HUES64 (cell line): Measurements from ENCODE around the gene ACAA2.
"Not testable (repeated sequence)": the region's sequence is repeated elsewhere in the genome, so short reads cannot be mapped to it uniquely, and the experiment has no call there.

Experiments
- H3K27ac ChIP-seq: 2 replicates; pipeline ENCODE4 v1.7.0; 2013; ENCODE audit warnings: low read depth, low read length, inconsistent platforms
- H3K27me3 ChIP-seq: 2 replicates; pipeline ENCODE4 v1.6.1; 2013; ENCODE audit warnings: mild to moderate bottlenecking, low read length; ENCODE audit not compliant: insufficient read depth
- H3K36me3 ChIP-seq: 2 replicates; pipeline ENCODE4 v1.6.1; 2013; ENCODE audit warnings: mild to moderate bottlenecking, low read length; ENCODE audit not compliant: insufficient read depth
- H3K4me1 ChIP-seq: 2 replicates; pipeline ENCODE4 v1.6.1; 2013; ENCODE audit warnings: mild to moderate bottlenecking, low read length, moderate library complexity; ENCODE audit not compliant: insufficient read depth
- H3K4me3 ChIP-seq: 2 replicates; pipeline ENCODE4 v1.5.1; 2013; ENCODE audit warnings: mild to moderate bottlenecking, low read length, moderate library complexity
- H3K9ac ChIP-seq: 2 replicates; pipeline ENCODE4 v1.6.1; 2013; ENCODE audit warnings: mild to moderate bottlenecking, low read depth, low read length
- H3K9me3 ChIP-seq: 2 replicates; pipeline ENCODE4 v1.6.1; 2013; ENCODE audit warnings: low read depth, low read length; ENCODE audit not compliant: insufficient read depth
- WGBS: fragments of 150-250, 120-280 bp; methylation state at CpG from one replicate; pipeline ENCODE4 v1.1.7; 2013; ENCODE audit warnings: missing lambda C conversion rate; 5-methylcytosine and 5-hydroxymethylcytosine counted together

ACAA2 gene

GRCh38 chr18:49811151-49811938, 2.0 kb downstream of the ACAA2 start:
- Histone ChIP-seq H3K4me1 (peaks cover 17% of the 10 kb centered on the region), H3K9me3 (peaks cover 23% of the 10 kb centered on the region), H3K27ac (no peak overlapping the region), H3K4me3 (peak overlapping the region; percentile 32; the same call in 1 of the 2 replicates), H3K27me3 (no peaks in the 10 kb centered on the region), H3K9ac (no peak overlapping the region), H3K36me3 (peaks cover 13% of the 10 kb centered on the region)
- WGBS: 70% methylated on average over 7 of the region's 7 CpGs

- peaks cover 13% of the 10 kb centered on the region for H3K36me3 ChIP-seq
- peaks cover 17% of the 10 kb centered on the region for H3K4me1 ChIP-seq
- WGBS: 95% methylated on average over 10 of the region's 10 CpGs
- H3K27ac ChIP-seq, H3K4me3 ChIP-seq, H3K9ac ChIP-seq, H3K27me3 ChIP-seq: not testable (repeated sequence)
- peaks cover 23% of the 10 kb centered on the region for H3K9me3 ChIP-seq
Observed at GRCh38 chr18:49808553-49809191, 4.7 kb downstream of the ACAA2 start.

GRCh38 chr18:49804096-49804495, 9.2 kb downstream of the ACAA2 start:
- Histone ChIP-seq H3K4me3 (no peak overlapping the region), H3K4me1 (no peaks in the 10 kb centered on the region), H3K9ac (no peak overlapping the region), H3K36me3 (peaks cover 24% of the 10 kb centered on the region), H3K27me3 (no peaks in the 10 kb centered on the region), H3K9me3 (peaks cover 9% of the 10 kb centered on the region), H3K27ac (no peak overlapping the region)
- 90% methylated on average over 5 of the region's 5 CpGs for WGBS

- no peak overlapping the region for H3K27ac ChIP-seq
- no peaks in the 10 kb centered on the region; the same call in 1 of the 2 replicates for H3K9me3 ChIP-seq
- peaks cover 26% of the 10 kb centered on the region for H3K36me3 ChIP-seq
- H3K4me1 ChIP-seq: peaks cover 9% of the 10 kb centered on the region
- no peaks in the 10 kb centered on the region for H3K27me3 ChIP-seq
- H3K4me3 ChIP-seq: no peak overlapping the region
- no peak overlapping the region for H3K9ac ChIP-seq
- WGBS: 93% methylated on average over 4 of the region's 4 CpGs
Observed at GRCh38 chr18:49802623-49803022, 10.7 kb downstream of the ACAA2 start.

GRCh38 chr18:49800491-49800890, 12.8 kb downstream of the ACAA2 start:
- not testable (repeated sequence) for H3K9me3 ChIP-seq, H3K9ac ChIP-seq, H3K27ac ChIP-seq, H3K4me1 ChIP-seq, H3K4me3 ChIP-seq, H3K27me3 ChIP-seq
- H3K36me3 ChIP-seq: peaks cover 48% of the 10 kb centered on the region
- 88% methylated on average over 1 of the region's 5 CpGs for WGBS

GRCh38 chr18:49799806-49800205, 13.5 kb downstream of the ACAA2 start:
- H3K9ac ChIP-seq, H3K4me1 ChIP-seq, H3K9me3 ChIP-seq, H3K27ac ChIP-seq, H3K4me3 ChIP-seq, H3K27me3 ChIP-seq: not testable (repeated sequence)
- 93% methylated on average over 23 of the region's 29 CpGs for WGBS
- H3K36me3 ChIP-seq: peaks cover 54% of the 10 kb centered on the region

- H3K4me3 ChIP-seq: no peak overlapping the region
- H3K27me3 ChIP-seq: no peaks in the 10 kb centered on the region
- peaks cover 10% of the 10 kb centered on the region for H3K4me1 ChIP-seq
- H3K9ac ChIP-seq: no peak overlapping the region
- no peak overlapping the region for H3K27ac ChIP-seq
- peaks cover 72% of the 10 kb centered on the region for H3K36me3 ChIP-seq
- no peaks in the 10 kb centered on the region; the same call in 1 of the 2 replicates for H3K9me3 ChIP-seq
- 100% methylated on average over 3 of the region's 4 CpGs for WGBS
Observed at GRCh38 chr18:49798001-49798400, 15.3 kb downstream of the ACAA2 start.

GRCh38 chr18:49795612-49796552, 17.5 kb downstream of the ACAA2 start:
- Histone ChIP-seq H3K27me3 (no peaks in the 10 kb centered on the region), H3K9me3 (no peaks in the 10 kb centered on the region), H3K9ac (no peak overlapping the region), H3K36me3 (peaks cover 73% of the 10 kb centered on the region), H3K4me3 (no peak overlapping the region), H3K27ac (no peak overlapping the region), H3K4me1 (peaks cover 10% of the 10 kb centered on the region)
- WGBS: 95% methylated on average over 6 of the region's 7 CpGs

GRCh38 chr18:49794743-49795142, 18.6 kb downstream of the ACAA2 start:
- 96% methylated on average over 3 of the region's 3 CpGs for WGBS
- no peaks in the 10 kb centered on the region for H3K9me3 ChIP-seq
- no peak overlapping the region for H3K27ac ChIP-seq
- H3K27me3 ChIP-seq: no peaks in the 10 kb centered on the region
- H3K4me3 ChIP-seq: no peak overlapping the region
- peaks cover 82% of the 10 kb centered on the region for H3K36me3 ChIP-seq
- H3K9ac ChIP-seq: no peak overlapping the region
- peaks cover 10% of the 10 kb centered on the region for H3K4me1 ChIP-seq

- not testable (repeated sequence) for H3K27ac ChIP-seq, H3K9ac ChIP-seq, H3K4me1 ChIP-seq, H3K4me3 ChIP-seq, H3K9me3 ChIP-seq, H3K27me3 ChIP-seq
- 92% methylated on average over 8 of the region's 8 CpGs for WGBS
- peaks cover 100% of the 10 kb centered on the region for H3K36me3 ChIP-seq
Observed at GRCh38 chr18:49789560-49790134, 23.7 kb downstream of the ACAA2 start.
